ENCODE measurements around the gene TMEM95.

Gene TMEM95

DNA sequence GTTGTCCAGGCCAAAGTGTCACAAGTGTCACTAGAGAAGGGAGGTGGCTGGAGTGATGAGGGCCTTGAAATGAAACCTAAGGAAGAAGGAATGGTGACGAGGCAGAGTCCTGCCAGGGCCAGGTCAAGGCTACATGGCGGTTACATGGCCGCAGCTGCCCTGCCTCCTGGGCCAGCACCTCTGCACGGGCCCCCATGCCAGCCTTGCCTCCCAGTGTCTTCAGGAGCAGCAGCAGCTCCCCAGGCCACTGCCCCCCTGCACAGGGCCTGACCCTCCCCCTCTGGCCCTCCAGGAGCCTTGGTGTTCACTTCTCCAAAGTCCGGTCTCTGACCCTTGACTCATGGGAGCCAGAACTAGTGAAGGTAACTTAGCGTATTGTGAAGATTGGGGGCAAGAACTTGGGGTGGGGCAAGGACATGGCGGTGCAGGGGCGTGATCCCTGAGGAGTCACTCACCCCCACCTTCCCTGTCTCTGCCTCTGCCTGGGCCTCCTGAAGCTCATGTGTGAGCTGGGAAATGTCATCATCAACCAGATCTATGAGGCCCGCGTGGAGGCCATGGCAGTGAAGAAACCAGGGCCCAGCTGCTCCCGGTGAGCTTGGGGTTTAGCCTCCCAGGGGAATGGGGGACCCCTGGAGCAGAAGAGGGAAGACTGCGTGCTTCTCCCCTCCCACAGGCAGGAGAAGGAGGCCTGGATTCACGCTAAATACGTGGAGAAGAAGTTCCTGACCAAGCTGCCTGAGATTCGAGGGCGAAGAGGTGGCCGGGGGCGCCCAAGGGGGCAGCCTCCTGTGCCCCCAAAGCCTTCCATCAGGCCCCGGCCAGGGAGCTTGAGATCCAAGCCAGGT is 7.1 kb upstream of the TMEM95 start:
- H3K27me3 ChIP-seq (ENCODE audit: control insufficient read depth in 1 of 2, insufficient read depth in 2 of 2, low read length in 2 of 2) = peaks cover 3 to 10% of the 10 kb centered on the region in 2 donors
- no peaks in the 10 kb centered on the region for H3K36me3 ChIP-seq (ENCODE audit: control insufficient read depth in 2 of 2, insufficient read depth in 2 of 2, low read length in 2 of 2)
- no peak overlapping the region for H3K4me3 ChIP-seq (ENCODE audit: low read length in 2 of 2)
- no peak overlapping the region for H3K27ac ChIP-seq (ENCODE audit: low read length)
- H3K9me3 ChIP-seq (ENCODE audit: control insufficient read depth in 2 of 2, low read length in 2 of 2) = no peaks in the 10 kb centered on the region
- peaks cover 29% of the 10 kb centered on the region for H3K4me1 ChIP-seq (ENCODE audit: control insufficient read depth, insufficient read depth, low read length)
- H3K9ac ChIP-seq (ENCODE audit: low read length in 2 of 2) = no peak overlapping the region

DNA sequence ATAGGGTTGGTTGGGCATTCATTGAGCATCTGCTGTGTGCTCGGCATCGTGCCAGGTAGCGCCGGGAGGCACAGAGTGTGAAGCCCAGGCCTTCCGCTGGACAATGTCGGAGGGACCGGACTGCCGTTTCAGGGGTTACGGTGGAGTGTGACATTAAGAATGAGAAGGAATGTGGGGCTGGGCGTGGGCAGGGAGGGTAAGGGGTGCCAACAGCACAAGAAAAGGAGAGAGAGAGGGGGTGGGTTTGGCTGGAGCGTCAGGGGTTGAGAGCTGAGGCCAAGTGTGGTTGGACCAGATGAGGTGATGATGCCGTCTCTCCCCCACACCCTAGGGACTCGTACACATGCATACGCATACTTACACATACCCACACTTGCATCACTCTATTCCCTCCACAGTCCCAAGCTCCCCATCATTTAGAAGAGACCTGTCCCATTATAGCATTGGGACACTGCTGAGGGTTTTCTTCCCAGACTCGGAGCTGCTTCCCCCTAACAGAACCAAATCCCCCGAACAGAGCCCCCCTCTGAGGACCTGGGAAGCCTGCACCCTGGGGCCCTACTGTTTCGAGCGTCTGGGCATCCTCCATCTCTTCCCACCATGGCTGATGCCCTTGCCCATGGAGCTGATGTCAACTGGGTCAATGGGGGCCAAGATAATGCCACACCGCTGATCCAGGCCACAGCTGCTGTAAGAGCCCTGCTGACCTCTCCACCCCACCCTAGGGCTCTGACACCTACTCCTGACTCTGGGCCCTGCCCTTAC is 6.3 kb upstream of the TMEM95 start:
- H3K27me3 ChIP-seq (ENCODE audit: control insufficient read depth in 1 of 2, insufficient read depth in 2 of 2, low read length in 2 of 2) = peaks cover 3 to 4% of the 10 kb centered on the region in 2 donors
- H3K4me3 ChIP-seq (ENCODE audit: low read length in 2 of 2) = no peak overlapping the region
- peaks cover 37% of the 10 kb centered on the region for H3K4me1 ChIP-seq (ENCODE audit: control insufficient read depth, insufficient read depth, low read length)
- H3K9ac ChIP-seq (ENCODE audit: low read length in 2 of 2) = no peak overlapping the region
- no peak overlapping the region for H3K27ac ChIP-seq (ENCODE audit: low read length)
- H3K9me3 ChIP-seq (ENCODE audit: control insufficient read depth in 2 of 2, low read length in 2 of 2) = no peaks in the 10 kb centered on the region
- H3K36me3 ChIP-seq (ENCODE audit: control insufficient read depth in 2 of 2, insufficient read depth in 2 of 2, low read length in 2 of 2) = no peaks in the 10 kb centered on the region

DNA sequence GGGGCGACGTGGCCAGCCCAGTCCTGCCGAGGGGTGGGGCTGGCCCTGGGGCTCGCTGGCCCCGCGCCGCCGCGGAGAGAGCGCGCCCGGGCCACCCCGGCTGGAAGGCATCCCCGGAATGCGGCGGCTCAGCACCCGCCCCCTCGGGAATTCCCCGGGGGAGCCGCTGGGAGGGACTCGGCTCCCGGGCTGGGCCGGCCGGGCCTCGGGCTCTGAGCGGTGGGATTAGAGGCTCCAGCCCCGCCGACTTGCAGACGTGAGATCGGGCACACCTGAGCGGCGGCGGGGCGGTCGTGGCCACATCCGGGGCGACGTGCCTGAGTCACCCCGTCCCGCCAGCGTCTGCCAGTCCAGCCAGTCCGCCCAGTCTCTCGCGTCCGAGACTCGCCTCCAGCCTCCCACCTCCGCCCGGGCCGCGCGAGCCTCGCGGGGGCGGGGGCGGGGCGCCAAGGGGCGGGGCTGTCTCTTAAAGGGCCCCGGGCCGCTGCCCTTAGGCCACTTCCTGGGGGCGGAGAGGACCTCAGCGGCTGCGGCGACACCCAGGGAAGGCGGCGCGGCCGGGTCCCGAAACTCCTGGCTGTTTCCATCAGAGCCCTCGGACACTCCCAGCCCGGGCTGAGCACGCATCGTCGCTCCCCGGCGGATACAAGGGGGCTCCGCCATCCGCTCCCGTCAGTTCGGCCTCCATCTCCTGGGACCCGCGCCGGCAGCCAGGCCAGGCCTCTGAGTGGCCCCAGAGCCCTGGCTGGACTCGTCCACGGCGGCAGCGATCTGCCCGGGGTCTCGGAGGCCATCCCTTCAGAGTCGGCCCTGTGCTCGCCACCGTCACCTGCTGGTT is 3.1 kb upstream of the TMEM95 start, which contains the start of gene KCTD11:
TSS of gene KCTD11 (plus strand) at position 498 of the 838 bp plus-strand sequence.
- Histone ChIP-seq H3K4me1 (ENCODE audit: control insufficient read depth, insufficient read depth, low read length) (peaks cover 56% of the 10 kb centered on the region), H3K4me3 (ENCODE audit: low read length in 2 of 2) (peak within 1 kb of the TSS; percentile 87 to 90), H3K27ac (ENCODE audit: low read length) (peak within 1 kb of the TSS; percentile 96), H3K9me3 (ENCODE audit: control insufficient read depth in 2 of 2, low read length in 2 of 2) (no peaks in the 10 kb centered on the region), H3K36me3 (ENCODE audit: control insufficient read depth in 2 of 2, insufficient read depth in 2 of 2, low read length in 2 of 2) (no peaks in the 10 kb centered on the region), H3K27me3 (ENCODE audit: control insufficient read depth in 1 of 2, insufficient read depth in 2 of 2, low read length in 2 of 2) (peaks cover 0 to 3% of the 10 kb centered on the region in 2 donors), H3K9ac (ENCODE audit: low read length in 2 of 2) (peak within 1 kb of the TSS; percentile 85 to 88)

DNA sequence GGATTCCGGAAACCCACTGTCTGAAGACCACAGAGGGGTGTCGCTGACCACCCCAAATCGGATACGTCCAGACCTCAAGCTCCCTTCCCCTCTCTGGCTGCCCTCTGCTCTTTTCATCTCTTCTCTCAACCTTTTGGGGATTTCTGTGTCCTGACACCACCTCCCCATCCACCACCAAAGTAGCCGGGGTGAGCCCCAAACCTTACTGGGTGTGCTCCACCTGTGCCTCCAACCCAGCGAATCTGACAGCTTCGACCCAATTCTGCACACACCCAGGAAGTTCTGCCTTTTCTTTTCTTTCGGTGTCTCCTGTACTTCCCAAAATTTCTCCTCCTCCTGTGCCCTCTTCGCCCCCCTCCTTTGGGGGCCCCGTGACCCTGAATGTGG is 2.5 kb upstream of the TMEM95 start:
- Histone ChIP-seq H3K36me3 (ENCODE audit: control insufficient read depth in 2 of 2, insufficient read depth in 2 of 2, low read length in 2 of 2) (no peaks in the 10 kb centered on the region), H3K27ac (ENCODE audit: low read length) (peak overlapping the region; percentile 96), H3K4me1 (ENCODE audit: control insufficient read depth, insufficient read depth, low read length) (peaks cover 56% of the 10 kb centered on the region), H3K27me3 (ENCODE audit: control insufficient read depth in 1 of 2, insufficient read depth in 2 of 2, low read length in 2 of 2) (peaks cover 0 to 3% of the 10 kb centered on the region in 2 donors), H3K9ac (ENCODE audit: low read length in 2 of 2) (peak overlapping the region; percentile 82 to 85), H3K9me3 (ENCODE audit: control insufficient read depth in 2 of 2, low read length in 2 of 2) (no peaks in the 10 kb centered on the region), H3K4me3 (ENCODE audit: low read length in 2 of 2) (peak overlapping the region; percentile 87 to 90)

DNA sequence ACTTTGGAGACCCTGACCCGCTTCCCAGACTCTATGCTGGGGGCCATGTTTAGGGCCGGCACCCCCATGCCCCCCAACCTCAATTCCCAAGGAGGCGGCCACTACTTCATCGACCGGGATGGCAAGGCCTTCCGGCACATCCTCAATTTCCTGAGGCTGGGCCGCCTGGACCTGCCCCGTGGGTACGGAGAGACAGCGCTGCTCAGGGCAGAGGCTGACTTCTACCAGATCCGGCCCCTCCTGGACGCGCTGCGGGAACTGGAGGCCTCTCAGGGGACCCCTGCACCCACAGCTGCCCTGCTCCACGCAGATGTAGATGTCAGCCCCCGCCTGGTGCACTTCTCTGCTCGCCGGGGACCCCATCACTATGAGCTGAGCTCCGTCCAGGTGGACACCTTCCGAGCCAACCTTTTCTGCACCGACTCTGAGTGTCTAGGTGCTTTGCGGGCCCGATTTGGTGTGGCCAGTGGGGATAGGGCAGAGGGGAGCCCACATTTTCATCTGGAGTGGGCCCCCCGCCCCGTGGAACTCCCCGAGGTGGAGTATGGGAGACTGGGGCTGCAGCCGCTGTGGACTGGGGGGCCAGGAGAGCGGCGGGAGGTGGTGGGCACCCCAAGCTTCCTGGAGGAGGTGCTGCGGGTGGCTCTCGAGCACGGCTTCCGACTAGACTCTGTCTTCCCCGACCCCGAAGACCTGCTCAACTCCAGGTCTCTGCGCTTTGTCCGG is 1.9 kb upstream of the TMEM95 start:
- Histone ChIP-seq H3K27ac (ENCODE audit: low read length) (peak overlapping the region; percentile 2), H3K4me3 (ENCODE audit: low read length in 2 of 2) (peak overlapping the region; percentile 87 to 90), H3K4me1 (ENCODE audit: control insufficient read depth, insufficient read depth, low read length) (peaks cover 56% of the 10 kb centered on the region), H3K27me3 (ENCODE audit: control insufficient read depth in 1 of 2, insufficient read depth in 2 of 2, low read length in 2 of 2) (peaks cover 0 to 3% of the 10 kb centered on the region in 2 donors), H3K9me3 (ENCODE audit: control insufficient read depth in 2 of 2, low read length in 2 of 2) (no peaks in the 10 kb centered on the region), H3K9ac (ENCODE audit: low read length in 2 of 2) (peak overlapping the region in 1 of 2 donors; percentile 85), H3K36me3 (ENCODE audit: control insufficient read depth in 2 of 2, insufficient read depth in 2 of 2, low read length in 2 of 2) (no peaks in the 10 kb centered on the region)

DNA sequence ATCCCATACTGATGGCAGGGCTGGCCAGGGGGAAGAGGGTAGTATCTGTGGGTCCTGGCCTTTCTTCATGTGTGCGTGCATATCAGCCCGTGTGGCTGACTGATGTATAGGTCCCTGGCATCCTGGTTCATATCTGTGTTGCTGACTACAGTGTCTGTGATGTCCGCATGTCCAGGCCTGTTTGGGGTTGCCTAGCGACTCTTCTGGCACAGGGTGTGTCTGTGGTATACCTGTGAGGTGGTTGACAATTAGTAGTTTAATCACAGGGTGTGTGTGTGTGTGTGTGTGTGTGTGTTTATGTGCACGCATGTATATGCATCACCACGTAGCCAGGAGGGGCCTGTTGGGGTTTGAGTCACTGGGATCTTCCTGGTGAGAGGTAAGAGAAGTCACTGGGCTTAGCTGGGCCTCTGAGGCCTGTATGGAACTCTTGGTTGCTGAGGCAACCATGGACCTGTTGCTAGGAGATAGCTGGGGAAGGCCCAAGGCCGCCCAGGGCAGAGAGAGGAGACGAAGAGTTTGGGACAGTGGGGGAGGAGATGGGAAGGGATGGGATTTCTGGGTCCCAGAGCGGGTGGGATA is 603 bp upstream of the TMEM95 start:
- no peaks in the 10 kb centered on the region for H3K36me3 ChIP-seq (ENCODE audit: control insufficient read depth in 2 of 2, insufficient read depth in 2 of 2, low read length in 2 of 2)
- peak overlapping the region in 1 of 2 donors; percentile 29 for H3K4me3 ChIP-seq (ENCODE audit: low read length in 2 of 2)
- H3K4me1 ChIP-seq (ENCODE audit: control insufficient read depth, insufficient read depth, low read length) = peaks cover 51% of the 10 kb centered on the region
- H3K9ac ChIP-seq (ENCODE audit: low read length in 2 of 2) = peak overlapping the region in 1 of 2 donors; percentile 13
- no peaks in the 10 kb centered on the region for H3K9me3 ChIP-seq (ENCODE audit: control insufficient read depth in 2 of 2, low read length in 2 of 2)
- H3K27me3 ChIP-seq (ENCODE audit: control insufficient read depth in 1 of 2, insufficient read depth in 2 of 2, low read length in 2 of 2) = peaks cover 0 to 3% of the 10 kb centered on the region in 2 donors
- peak overlapping the region; percentile 2 for H3K27ac ChIP-seq (ENCODE audit: low read length)

DNA sequence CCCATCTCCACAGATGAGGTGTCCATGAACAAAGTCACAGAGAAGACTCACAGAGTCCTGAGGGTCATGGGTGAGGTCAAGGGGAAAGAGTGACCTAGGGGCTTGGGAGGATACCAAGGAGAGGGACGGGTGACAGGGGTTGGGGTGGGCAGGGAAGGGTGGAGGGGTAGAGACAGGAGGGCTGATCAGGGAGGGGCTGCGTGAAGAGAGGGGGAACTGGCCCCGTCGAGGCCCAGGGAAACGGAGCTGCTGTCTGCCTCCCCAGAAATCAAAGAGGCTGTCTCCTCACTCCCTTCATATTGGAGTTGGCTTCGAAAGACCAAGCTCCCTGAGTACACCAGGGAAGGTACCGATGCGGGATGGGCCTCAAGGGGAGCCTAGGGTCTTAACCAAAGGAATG is 617 bp downstream of the TMEM95 start:
- Histone ChIP-seq H3K4me1 (ENCODE audit: control insufficient read depth, insufficient read depth, low read length) (peaks cover 43% of the 10 kb centered on the region), H3K36me3 (ENCODE audit: control insufficient read depth in 2 of 2, insufficient read depth in 2 of 2, low read length in 2 of 2) (no peaks in the 10 kb centered on the region), H3K27ac (ENCODE audit: low read length) (no peak overlapping the region), H3K9me3 (ENCODE audit: control insufficient read depth in 2 of 2, low read length in 2 of 2) (no peaks in the 10 kb centered on the region), H3K27me3 (ENCODE audit: control insufficient read depth in 1 of 2, insufficient read depth in 2 of 2, low read length in 2 of 2) (peaks cover 0 to 3% of the 10 kb centered on the region in 2 donors), H3K9ac (ENCODE audit: low read length in 2 of 2) (no peak overlapping the region), H3K4me3 (ENCODE audit: low read length in 2 of 2) (no peak overlapping the region)

DNA sequence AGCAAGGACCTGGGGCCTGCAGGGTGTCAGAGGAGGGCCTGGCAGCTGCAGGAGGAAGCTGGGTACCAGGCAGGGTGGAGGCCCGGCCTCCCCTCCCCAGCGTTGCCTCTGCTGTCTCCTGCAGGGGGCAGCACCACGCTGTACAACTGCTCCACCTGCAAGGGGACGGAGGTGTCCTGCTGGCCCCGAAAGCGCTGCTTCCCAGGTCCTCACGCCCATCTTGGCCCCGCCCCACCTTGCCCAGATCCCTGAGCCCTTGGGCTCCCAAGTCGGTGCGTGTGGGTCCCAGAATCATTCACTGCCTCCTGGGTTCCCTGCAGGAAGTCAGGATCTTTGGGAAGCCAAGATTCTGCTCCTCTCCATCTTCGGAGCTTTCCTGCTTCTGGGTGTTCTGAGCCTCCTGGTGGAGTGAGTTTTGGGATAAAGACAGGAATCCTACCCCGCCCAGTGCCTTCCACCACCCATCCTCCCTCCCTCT is 1.2 kb downstream of the TMEM95 start:
- no peak overlapping the region for H3K9ac ChIP-seq (ENCODE audit: low read length in 2 of 2)
- peaks cover 38% of the 10 kb centered on the region for H3K4me1 ChIP-seq (ENCODE audit: control insufficient read depth, insufficient read depth, low read length)
- no peak overlapping the region for H3K4me3 ChIP-seq (ENCODE audit: low read length in 2 of 2)

DNA sequence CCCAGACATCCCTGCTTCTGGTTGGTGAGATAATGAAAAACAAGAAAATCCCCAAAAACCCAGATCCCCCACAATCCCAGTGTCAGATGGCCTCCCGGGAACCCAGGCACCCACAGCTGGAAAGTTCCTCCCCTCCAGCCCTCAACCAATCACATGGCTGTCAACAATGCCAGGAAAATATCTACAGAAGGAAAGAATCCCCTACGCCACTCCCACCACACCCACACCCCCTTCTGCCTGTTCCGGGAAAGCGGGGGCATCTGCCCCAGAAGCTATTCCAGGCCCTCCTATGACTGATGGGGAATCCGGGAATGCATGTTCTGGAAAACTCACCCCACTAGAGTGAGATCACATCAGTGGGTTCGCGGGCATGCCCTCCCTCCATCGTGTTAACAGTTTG is 1.8 kb downstream of the TMEM95 start:
- Histone ChIP-seq H3K9ac (ENCODE audit: low read length in 2 of 2) (no peak overlapping the region), H3K4me1 (ENCODE audit: control insufficient read depth, insufficient read depth, low read length) (peaks cover 35% of the 10 kb centered on the region), H3K27me3 (ENCODE audit: control insufficient read depth in 1 of 2, insufficient read depth in 2 of 2, low read length in 2 of 2) (peaks cover 0 to 3% of the 10 kb centered on the region in 2 donors), H3K9me3 (ENCODE audit: control insufficient read depth in 2 of 2, low read length in 2 of 2) (no peaks in the 10 kb centered on the region), H3K4me3 (ENCODE audit: low read length in 2 of 2) (no peak overlapping the region), H3K27ac (ENCODE audit: low read length) (no peak overlapping the region), H3K36me3 (ENCODE audit: control insufficient read depth in 2 of 2, insufficient read depth in 2 of 2, low read length in 2 of 2) (no peaks in the 10 kb centered on the region)

More for the DNA sequence above, 1.2 kb downstream of the TMEM95 start:
- Histone ChIP-seq H3K36me3 (ENCODE audit: control insufficient read depth in 2 of 2, insufficient read depth in 2 of 2, low read length in 2 of 2) (no peaks in the 10 kb centered on the region), H3K27me3 (ENCODE audit: control insufficient read depth in 1 of 2, insufficient read depth in 2 of 2, low read length in 2 of 2) (peaks cover 0 to 3% of the 10 kb centered on the region in 2 donors), H3K27ac (ENCODE audit: low read length) (no peak overlapping the region), H3K9me3 (ENCODE audit: control insufficient read depth in 2 of 2, low read length in 2 of 2) (no peaks in the 10 kb centered on the region)
